Body of pancreas (tissue), 4 donors: Measurements from ENCODE around the gene RAPGEF4.

ENCODE experiments used
- POLR2A ChIP-seq, 3 donors: fragments of 450-650 bp; IDR thresholded peaks; one replicate each; pipeline ENCODE4 v1.6.1; 2016; ENCODE audit warnings: antibody characterized with exemption in 3 of 3, mild to moderate bottlenecking in 2 of 3
- TF ChIP-seq, protein P1 (sequence below), 7 experiments: fragments of 450-650 bp in 4 of 7; fragments of 200-600 bp in 3 of 7; sonication (generic) in 3 of 7; IDR thresholded peaks; one replicate each; pipeline ENCODE4 v1.5.1; 2016 to 2019; ENCODE audit warnings: antibody characterized with exemption in 7 of 7

GRCh38 chr2:172888714-172889669 is 153.3 kb downstream of the RAPGEF4 start:
- TF ChIP-seq, protein P1, sequence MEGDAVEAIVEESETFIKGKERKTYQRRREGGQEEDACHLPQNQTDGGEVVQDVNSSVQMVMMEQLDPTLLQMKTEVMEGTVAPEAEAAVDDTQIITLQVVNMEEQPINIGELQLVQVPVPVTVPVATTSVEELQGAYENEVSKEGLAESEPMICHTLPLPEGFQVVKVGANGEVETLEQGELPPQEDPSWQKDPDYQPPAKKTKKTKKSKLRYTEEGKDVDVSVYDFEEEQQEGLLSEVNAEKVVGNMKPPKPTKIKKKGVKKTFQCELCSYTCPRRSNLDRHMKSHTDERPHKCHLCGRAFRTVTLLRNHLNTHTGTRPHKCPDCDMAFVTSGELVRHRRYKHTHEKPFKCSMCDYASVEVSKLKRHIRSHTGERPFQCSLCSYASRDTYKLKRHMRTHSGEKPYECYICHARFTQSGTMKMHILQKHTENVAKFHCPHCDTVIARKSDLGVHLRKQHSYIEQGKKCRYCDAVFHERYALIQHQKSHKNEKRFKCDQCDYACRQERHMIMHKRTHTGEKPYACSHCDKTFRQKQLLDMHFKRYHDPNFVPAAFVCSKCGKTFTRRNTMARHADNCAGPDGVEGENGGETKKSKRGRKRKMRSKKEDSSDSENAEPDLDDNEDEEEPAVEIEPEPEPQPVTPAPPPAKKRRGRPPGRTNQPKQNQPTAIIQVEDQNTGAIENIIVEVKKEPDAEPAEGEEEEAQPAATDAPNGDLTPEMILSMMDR (IDR thresholded peaks at IDR 0.05): no peak
- no peak for TF ChIP-seq POLR2A (IDR thresholded peaks at IDR 0.05)
